Stimulated activated CD4-positive, alpha-beta T cell treated with anti-CD3 and anti-CD28 coated beads, Interleukin-2, amount 100 ng/mL, for 4 hours (primary cell): ENCODE measurements around the gene COLEC11.

ENCODE experiments used
- DNase-seq: peaks from one replicate; pipeline ENCODE4 v3.0.0-alpha.2; 2020; ENCODE audit warnings: low read depth

The COLEC11 gene

GRCh38 chr2:3675687-3676086, 80.8 kb downstream of the COLEC11 start:
- DNase-seq: no peak

DNA sequence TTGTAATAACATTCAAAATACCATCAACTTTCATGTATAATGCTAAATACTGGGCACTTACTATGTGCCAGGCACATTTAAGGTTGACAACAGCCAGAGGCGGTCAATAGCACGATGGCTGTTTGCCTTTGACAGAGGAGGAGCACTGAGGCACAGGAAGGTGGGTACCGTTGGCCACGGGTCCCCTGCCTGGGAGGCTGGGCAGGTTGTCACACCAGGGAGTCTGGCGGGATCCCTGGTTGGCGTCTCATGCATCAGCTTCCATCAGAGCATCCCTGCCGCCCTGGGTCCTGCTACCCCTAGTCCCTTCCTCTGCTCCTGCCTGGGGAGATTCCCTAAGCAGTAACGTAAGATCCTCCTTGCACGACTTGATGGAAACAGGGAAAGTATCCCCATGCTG, 82.5 kb downstream of the COLEC11 start:
- DNase-seq: no peak

- no peak for DNase-seq
Measured at GRCh38 chr2:3678212-3678611, 83.3 kb downstream of the COLEC11 start.

- no peak for DNase-seq
Measured at GRCh38 chr2:3679180-3679579, 84.3 kb downstream of the COLEC11 start.

DNA sequence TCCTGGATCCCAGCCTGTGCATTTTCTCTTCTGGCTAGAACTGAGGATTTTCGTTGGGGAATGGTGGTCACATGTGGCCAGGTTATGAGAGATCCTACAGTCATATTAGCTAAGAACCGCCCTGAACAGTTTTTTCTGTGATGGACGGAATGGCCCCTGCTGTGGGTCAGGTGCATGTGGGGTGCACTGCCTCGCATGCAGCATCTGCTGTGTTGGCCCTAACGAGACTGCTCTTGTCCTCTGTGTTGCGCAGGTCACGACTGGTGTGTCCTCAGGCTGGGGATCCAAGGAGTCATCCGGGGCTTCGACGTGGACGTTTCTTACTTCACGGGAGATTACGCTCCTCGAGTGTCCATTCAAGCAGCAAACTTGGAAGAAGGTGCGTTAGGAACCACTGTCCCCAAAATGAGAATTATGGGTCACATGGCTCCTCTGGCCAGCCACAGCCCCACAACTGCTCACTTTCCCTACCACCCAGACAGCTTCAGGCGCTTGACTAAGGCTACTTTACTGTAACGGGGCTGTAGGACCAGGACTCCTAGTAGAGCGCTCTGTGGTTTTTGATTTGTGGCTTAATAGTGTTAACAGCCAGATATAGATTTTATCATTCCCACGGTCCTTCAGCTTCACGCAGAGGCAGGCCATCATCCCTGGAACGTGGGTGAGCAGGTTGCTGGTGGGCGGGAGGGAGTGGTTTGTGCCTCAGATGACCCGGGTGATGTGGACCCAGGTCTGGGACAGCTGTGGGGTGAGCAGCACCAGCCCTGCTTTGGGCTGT, 84.9 kb downstream of the COLEC11 start:
- no peak for DNase-seq

DNA sequence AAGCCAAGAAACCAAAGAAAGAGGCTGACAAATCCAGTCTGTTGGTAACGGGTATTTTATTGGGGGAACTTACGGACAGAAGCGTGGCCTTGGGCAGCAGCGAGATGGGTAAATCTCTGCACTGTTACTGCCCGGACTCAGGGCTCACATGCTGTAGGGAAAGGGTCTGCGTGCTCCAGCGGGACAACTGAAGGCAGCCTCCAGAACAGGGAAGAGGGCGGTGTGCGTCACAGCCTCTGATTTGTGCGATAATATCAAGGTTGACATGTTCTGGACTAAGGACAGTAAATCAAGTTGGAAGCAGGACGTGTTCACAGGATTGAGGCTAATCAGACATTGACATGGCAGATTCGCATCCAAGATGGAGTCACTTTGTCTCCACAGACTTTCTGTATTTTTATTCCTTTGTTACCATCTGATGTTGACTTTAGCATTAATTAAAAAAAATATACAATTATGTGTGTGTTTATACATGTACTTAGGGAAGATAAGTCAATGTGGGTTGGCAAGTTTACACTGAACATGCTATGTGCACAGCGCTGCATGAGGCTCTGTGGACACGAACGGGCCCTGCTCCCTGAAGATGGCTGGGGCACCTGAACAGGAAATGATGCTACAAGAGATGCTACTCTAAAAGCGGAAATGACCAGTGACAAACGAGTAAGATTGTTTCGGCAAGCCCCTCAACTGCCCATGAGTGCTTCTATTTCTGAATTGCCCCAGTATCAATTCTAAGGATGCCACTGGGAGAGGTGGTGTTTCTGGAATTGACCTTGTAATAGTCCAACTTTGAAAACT, 85.8 kb downstream of the COLEC11 start:
- DNase-seq: no peak

DNA sequence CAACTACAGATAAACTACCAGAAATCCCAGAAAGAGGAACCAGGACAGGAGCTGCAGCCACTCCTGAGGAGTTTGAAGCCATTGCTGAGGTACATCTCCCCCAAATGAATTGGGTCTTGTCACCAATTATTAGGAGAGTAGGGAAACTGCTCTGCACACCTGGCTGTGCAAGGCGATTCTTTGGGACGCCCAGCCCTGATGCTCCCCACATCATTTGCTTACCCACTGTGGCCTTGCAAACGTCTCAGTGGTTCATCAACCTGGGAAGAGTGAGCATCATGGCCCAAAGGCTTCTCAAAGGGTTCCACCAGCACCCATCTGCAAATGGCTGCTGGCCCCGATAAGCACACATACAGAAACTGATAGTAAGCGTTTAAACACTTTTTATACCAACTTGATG, 86.7 kb downstream of the COLEC11 start:
- DNase-seq: no peak

GRCh38 chr2:3682811-3683210, 87.9 kb downstream of the COLEC11 start:
- no peak for DNase-seq

DNA sequence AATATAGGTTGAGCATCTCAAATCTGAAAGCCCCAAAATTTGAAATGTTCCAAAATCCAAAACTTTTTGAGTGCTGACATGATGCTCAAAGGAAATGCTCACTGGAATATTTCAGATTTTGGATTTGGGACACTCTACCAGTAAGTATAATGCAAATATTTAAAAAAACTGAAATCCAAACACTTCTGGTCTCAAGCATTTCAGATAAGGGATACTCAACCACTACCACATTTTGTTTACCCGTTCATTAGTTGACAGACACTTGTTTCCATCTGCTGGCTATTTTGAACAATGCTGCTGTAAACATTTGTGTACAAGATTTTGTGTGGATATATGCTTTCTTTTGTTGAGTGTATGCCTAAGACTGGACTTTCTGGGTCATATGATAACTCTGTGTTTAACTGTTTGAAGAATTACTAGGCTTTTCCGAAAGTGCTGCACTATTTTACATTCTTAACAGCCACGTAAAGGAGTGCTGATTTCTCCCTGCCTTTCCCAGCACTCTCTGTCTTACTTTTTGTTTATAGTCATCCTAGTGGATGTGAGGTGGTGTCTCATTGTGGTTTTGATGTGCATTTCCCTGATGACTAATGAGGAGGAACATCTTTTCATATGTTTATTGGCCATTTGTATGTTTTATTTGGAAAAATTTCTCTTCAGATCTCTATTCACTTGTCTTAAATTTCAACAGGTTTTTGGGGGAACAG, 89.0 kb downstream of the COLEC11 start:
- DNase-seq: no peak

DNA sequence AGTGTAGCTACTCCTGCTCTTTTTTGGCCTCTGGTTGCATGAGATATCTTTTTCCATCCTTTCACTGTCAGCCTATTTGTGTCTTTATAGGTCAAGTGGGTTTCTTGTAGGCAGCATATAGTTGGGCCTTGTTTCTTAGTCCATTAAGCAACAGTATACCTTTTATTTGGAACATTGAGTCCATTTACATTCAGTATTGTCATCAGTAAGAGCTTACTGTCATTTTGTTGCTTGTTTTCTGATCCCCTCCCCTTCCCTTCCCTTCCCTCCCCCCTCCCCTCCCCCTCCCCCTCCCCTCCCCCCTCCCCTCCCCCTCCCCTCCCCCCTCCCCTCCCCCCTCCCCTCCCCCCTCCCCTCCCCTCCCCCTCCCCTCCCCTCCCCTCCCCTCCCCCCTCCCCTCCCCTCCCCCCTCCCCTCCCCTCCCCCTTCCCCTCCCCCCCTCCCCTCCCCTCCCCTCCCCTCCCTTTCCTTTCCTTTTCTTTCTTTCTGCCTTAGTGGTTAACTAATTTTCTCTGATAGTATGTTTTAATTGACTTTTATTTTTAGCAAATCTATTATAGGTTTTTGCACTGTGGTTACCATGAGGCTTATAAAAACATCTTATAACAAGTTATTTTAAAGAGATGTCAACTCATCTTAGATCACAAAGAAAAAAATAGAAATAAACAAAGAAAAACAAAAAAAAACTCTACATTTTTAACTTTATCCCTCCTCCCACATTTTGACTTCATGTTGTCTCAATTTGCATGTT, 95.3 kb downstream of the COLEC11 start:
- no peak for DNase-seq

DNA sequence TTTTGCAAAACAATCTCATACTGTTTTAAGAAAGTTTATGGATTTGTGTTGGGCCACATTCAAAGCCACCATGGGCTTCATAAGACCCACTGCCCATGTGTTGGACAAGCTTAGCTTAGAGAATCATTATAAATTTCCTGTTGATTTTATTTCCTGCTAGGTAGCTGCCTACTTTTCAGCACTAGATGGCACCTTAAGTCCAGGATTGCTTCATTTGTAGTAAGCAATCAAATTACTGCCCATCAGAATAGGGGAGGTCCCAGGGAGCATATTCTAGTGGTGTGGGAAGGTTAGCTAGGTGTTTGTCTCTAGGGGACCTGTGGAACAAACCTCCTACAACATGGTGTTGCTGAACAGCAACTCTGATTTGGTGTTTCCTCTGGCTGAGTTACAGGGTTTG, 97.5 kb downstream of the COLEC11 start:
- no peak for DNase-seq
